ENCODE measurements around the gene TIPARP. TPM values are rescaled to one million over a fixed set of nuclear protein-coding genes. Genes with fewer than 3 reads are reported as not detected.
"Not testable (repeated sequence)": the region's sequence is repeated elsewhere in the genome, so short reads cannot be mapped to it uniquely, and the experiment has no call there.

The TIPARP gene
- total and polyA plus RNA-seq, 2 donors (not counting 1 experiment from before 2014, with no cell fraction given) = 11.2 to 42.5 TPM

- Histone ChIP-seq H2AFZ (ENCODE audit: insufficient read depth, low read depth, low read length, poor library complexity, severe bottlenecking) (no peak overlapping the region), H3K9me3 (ENCODE audit: control extremely low read depth in 1 of 3, control insufficient read depth in 2 of 3, insufficient read depth in 1 of 3, low read length in 2 of 3) (peaks cover 0 to 2% (median 0%) of the 10 kb centered on the region in 3 donors), H3K27ac (ENCODE audit: low read length in 2 of 2) (no peak overlapping the region), H3K9ac (ENCODE audit: low read length) (no peak overlapping the region), H4K20me1 (ENCODE audit: control insufficient read depth, insufficient read depth, low read length, poor library complexity, severe bottlenecking) (no peaks in the 10 kb centered on the region), H3K36me3 (replicated peaks in 1 of 2; ENCODE audit: control extremely low read depth in 1 of 2, control insufficient read depth in 1 of 2, extremely low read depth in 1 of 2, insufficient read depth in 2 of 2, low read length in 1 of 2) (peaks cover 12% of the 10 kb centered on the region in 2 experiments), H3K27me3 (replicated peaks in 1 of 4; ENCODE audit: control extremely low read depth in 1 of 4, control insufficient read depth in 3 of 4, insufficient read depth in 4 of 4, low read length in 3 of 4) (no peaks in the 10 kb centered on the region), H3K4me3 (ENCODE audit: control extremely low read depth in 1 of 5, extremely low read depth in 1 of 5, insufficient read depth in 1 of 5, low read depth in 2 of 5, low read length in 4 of 5) (no peak overlapping the region), H3K79me2 (ENCODE audit: control insufficient read depth, insufficient read depth, low read length) (no peaks in the 10 kb centered on the region), H3K4me1 (ENCODE audit: control insufficient read depth in 2 of 2, insufficient read depth in 2 of 2, low read length in 2 of 2) (peaks cover 10% of the 10 kb centered on the region in 2 donors), H3K4me2 (replicated peaks; ENCODE audit: low read depth, low read length, poor library complexity, severe bottlenecking) (no peak overlapping the region)
- WGBS (ENCODE audit: insufficient coverage) = no CpG with 5 or more reads among the region's 1 CpG
- ATAC-seq (ENCODE audit: low read depth) (no peak), DNase-seq (no peak)
- Mint-ChIP-seq H3K9me3 (ENCODE audit: insufficient read depth) (no peaks in the 10 kb centered on the region), H3K4me3 (no peak overlapping the region), H3K4me1 (peaks cover 12% of the 10 kb centered on the region), H3K27ac (no peak overlapping the region), H3K27me3 (no peaks in the 10 kb centered on the region)
- intact Hi-C loops (cut with micrococcal nuclease) = no loop called here
- ChIA-PET CTCF (interaction anchor here (0.6 kb wide), 1 partner anchor 105 kb away, joined by 4 read pairs; no protein-coding TSS in a partner anchor), POLR2A (no interaction called here)
- no peak for TF ChIP-seq EZH2 (IDR thresholded peaks at IDR 0.05; ENCODE audit: borderline replicate concordance, insufficient read depth, low read depth, low read length, poor library complexity, severe bottlenecking)
- no peak for TF ChIP-seq CTCF (IDR thresholded peaks at IDR 0.05)
Measured at GRCh38 chr3:156710429-156710828, 36.0 kb downstream of the TIPARP start.

- no peak for DNase-seq
- Mint-ChIP-seq H3K4me1 (peaks cover 5% of the 10 kb centered on the region), H3K27ac (no peak overlapping the region), H3K27me3 (no peaks in the 10 kb centered on the region), H3K9me3 (ENCODE audit: insufficient read depth) (no peaks in the 10 kb centered on the region), H3K4me3 (no peak overlapping the region)
- Histone ChIP-seq H3K4me1 (ENCODE audit: control insufficient read depth in 2 of 2, insufficient read depth in 2 of 2, low read length in 2 of 2) (peaks cover 4% of the 10 kb centered on the region in 2 donors), H3K79me2 (ENCODE audit: control insufficient read depth, insufficient read depth, low read length) (no peaks in the 10 kb centered on the region), H3K4me3 (ENCODE audit: control extremely low read depth in 1 of 5, extremely low read depth in 1 of 5, insufficient read depth in 1 of 5, low read depth in 2 of 5, low read length in 4 of 5) (no peak overlapping the region), H2AFZ (ENCODE audit: insufficient read depth, low read depth, low read length, poor library complexity, severe bottlenecking) (no peak overlapping the region), H4K20me1 (ENCODE audit: control insufficient read depth, insufficient read depth, low read length, poor library complexity, severe bottlenecking) (no peaks in the 10 kb centered on the region), H3K27ac (ENCODE audit: low read length in 2 of 2) (no peak overlapping the region), H3K4me2 (replicated peaks; ENCODE audit: low read depth, low read length, poor library complexity, severe bottlenecking) (no peak overlapping the region), H3K9ac (ENCODE audit: low read length) (no peak overlapping the region), H3K36me3 (replicated peaks in 1 of 2; ENCODE audit: control extremely low read depth in 1 of 2, control insufficient read depth in 1 of 2, extremely low read depth in 1 of 2, insufficient read depth in 2 of 2, low read length in 1 of 2) (peaks cover 12% of the 10 kb centered on the region in 2 experiments), H3K27me3 (replicated peaks in 1 of 4; ENCODE audit: control extremely low read depth in 1 of 4, control insufficient read depth in 3 of 4, insufficient read depth in 4 of 4, low read length in 3 of 4) (no peaks in the 10 kb centered on the region), H3K9me3 (ENCODE audit: control extremely low read depth in 1 of 3, control insufficient read depth in 2 of 3, insufficient read depth in 1 of 3, low read length in 2 of 3) (peaks cover 0 to 1% (median 0%) of the 10 kb centered on the region in 3 donors)
- no CpG with 5 or more reads among the region's 1 CpG for WGBS (ENCODE audit: insufficient coverage)
- no peak for TF ChIP-seq CTCF (IDR thresholded peaks at IDR 0.05)
- TF ChIP-seq EZH2 (IDR thresholded peaks at IDR 0.05; ENCODE audit: borderline replicate concordance, insufficient read depth, low read depth, low read length, poor library complexity, severe bottlenecking) = no peak
- CTCF ChIA-PET = no interaction called here
- intact Hi-C loops (cut with micrococcal nuclease) = no loop called here
- ATAC-seq (ENCODE audit: low read depth) = no peak
- POLR2A ChIA-PET = no interaction called here
Measured at GRCh38 chr3:156711113-156711512, 36.7 kb downstream of the TIPARP start.

- DNase-seq; H3K79me2 ChIP-seq (ENCODE audit: control insufficient read depth, insufficient read depth, low read length); H3K4me1 Mint-ChIP-seq; H3K9ac ChIP-seq (ENCODE audit: low read length); H3K9me3 Mint-ChIP-seq (ENCODE audit: insufficient read depth); H4K20me1 ChIP-seq (ENCODE audit: control insufficient read depth, insufficient read depth, low read length, poor library complexity, severe bottlenecking); H3K27ac ChIP-seq (ENCODE audit: low read length in 2 of 2); H3K27ac Mint-ChIP-seq; ATAC-seq (ENCODE audit: low read depth); H3K4me3 ChIP-seq (ENCODE audit: control extremely low read depth in 1 of 5, extremely low read depth in 1 of 5, insufficient read depth in 1 of 5, low read depth in 2 of 5, low read length in 4 of 5); H3K27me3 ChIP-seq (replicated peaks in 1 of 4; ENCODE audit: control extremely low read depth in 1 of 4, control insufficient read depth in 3 of 4, insufficient read depth in 4 of 4, low read length in 3 of 4); H3K4me2 ChIP-seq (replicated peaks; ENCODE audit: low read depth, low read length, poor library complexity, severe bottlenecking); POLR2A ChIA-PET; H2AFZ ChIP-seq (ENCODE audit: insufficient read depth, low read depth, low read length, poor library complexity, severe bottlenecking); H3K4me3 Mint-ChIP-seq; H3K4me1 ChIP-seq (ENCODE audit: control insufficient read depth in 2 of 2, insufficient read depth in 2 of 2, low read length in 2 of 2); intact Hi-C loops (cut with micrococcal nuclease); H3K9me3 ChIP-seq (ENCODE audit: control extremely low read depth in 1 of 3, control insufficient read depth in 2 of 3, insufficient read depth in 1 of 3, low read length in 2 of 3); CTCF ChIA-PET; H3K27me3 Mint-ChIP-seq: not testable (repeated sequence)
- no CpG with 5 or more reads among the region's 4 CpGs for WGBS (ENCODE audit: insufficient coverage)
- H3K36me3 ChIP-seq (replicated peaks in 1 of 2; ENCODE audit: control extremely low read depth in 1 of 2, control insufficient read depth in 1 of 2, extremely low read depth in 1 of 2, insufficient read depth in 2 of 2, low read length in 1 of 2) = peaks cover 12% of the 10 kb centered on the region in 2 experiments
Measured at GRCh38 chr3:156711944-156712343, 37.6 kb downstream of the TIPARP start.
